Measurements from ENCODE around the gene SLC12A5. TPM values are rescaled to one million over a fixed set of nuclear protein-coding genes. Genes with fewer than 3 reads are reported as not detected.

The SLC12A5 gene
- total and polyA plus RNA-seq, 5 donors: 1.1 to 6.6 (median 3.0) TPM

- Histone ChIP-seq H3K4me3 (ENCODE audit: low read length) (no peak overlapping the region), H3K27me3 (ENCODE audit: control insufficient read depth, insufficient read depth) (no peaks in the 10 kb centered on the region), H3K4me1 (ENCODE audit: control insufficient read depth, insufficient read depth, low read length) (no peaks in the 10 kb centered on the region), H3K27ac (ENCODE audit: low read length) (no peak overlapping the region), H3K9me3 (ENCODE audit: control insufficient read depth, low read length) (no peaks in the 10 kb centered on the region)
- ATAC-seq: no peak
- DNase-seq: no peak
- intact Hi-C loops (cut with DNase I): no loop called here
- 60% methylated on average over 6 of the region's 6 CpGs for WGBS
These were observed 10.4 kb upstream of the SLC12A5 start for GRCh38 chr20:46018611-46019010.

- Histone ChIP-seq H3K27ac (ENCODE audit: low read length) (no peak overlapping the region), H3K4me1 (ENCODE audit: control insufficient read depth, insufficient read depth, low read length) (no peaks in the 10 kb centered on the region), H3K27me3 (ENCODE audit: control insufficient read depth, insufficient read depth) (no peaks in the 10 kb centered on the region), H3K9me3 (ENCODE audit: control insufficient read depth, low read length) (no peaks in the 10 kb centered on the region), H3K4me3 (ENCODE audit: low read length) (no peak overlapping the region)
- no peak for ATAC-seq
- no peak for DNase-seq
- 75% methylated on average over 4 of the region's 4 CpGs for WGBS
- intact Hi-C loops (cut with DNase I): loop anchor here in 2 of 4 donors (10.0 kb wide), 2 partner anchors 64 to 324 kb away; partner anchors contain the start of gene NCOA5 (in 1 of the 2)
These were observed 8.5 kb upstream of the SLC12A5 start for GRCh38 chr20:46020555-46020954.

GRCh38 chr20:46021361-46022359 is 7.4 kb upstream of the SLC12A5 start:
- H3K27me3 ChIP-seq (ENCODE audit: control insufficient read depth, insufficient read depth): no peaks in the 10 kb centered on the region
- no peak overlapping the region for H3K27ac ChIP-seq (ENCODE audit: low read length)
- peak; percentile 59 to 73 for ATAC-seq
- 7% methylated on average over 71 of the region's 71 CpGs for WGBS
- H3K4me3 ChIP-seq (ENCODE audit: low read length): peak overlapping the region; percentile 42
- no peaks in the 10 kb centered on the region for H3K4me1 ChIP-seq (ENCODE audit: control insufficient read depth, insufficient read depth, low read length)
- no peaks in the 10 kb centered on the region for H3K9me3 ChIP-seq (ENCODE audit: control insufficient read depth, low read length)
- DNase-seq: peak in 2 of 3 donors; percentile 71 to 72
- intact Hi-C loops (cut with DNase I): loop anchor here in 2 of 4 donors (10.0 kb wide), 2 partner anchors 63 to 323 kb away; partner anchors contain the start of gene NCOA5 (in 1 of the 2)

GRCh38 chr20:46022411-46023147 is 6.4 kb upstream of the SLC12A5 start:
- H3K4me1 ChIP-seq (ENCODE audit: control insufficient read depth, insufficient read depth, low read length): no peaks in the 10 kb centered on the region
- no peaks in the 10 kb centered on the region for H3K9me3 ChIP-seq (ENCODE audit: control insufficient read depth, low read length)
- H3K27ac ChIP-seq (ENCODE audit: low read length): no peak overlapping the region
- DNase-seq (peak; percentile 45 to 85 (median 82)), ATAC-seq (peak; percentile 39 to 64)
- 2% methylated on average over 36 of the region's 37 CpGs for WGBS
- H3K4me3 ChIP-seq (ENCODE audit: low read length): peak overlapping the region; percentile 1
- H3K27me3 ChIP-seq (ENCODE audit: control insufficient read depth, insufficient read depth): no peaks in the 10 kb centered on the region
- intact Hi-C loops (cut with DNase I): loop anchor here in 2 of 4 donors (10.0 kb wide), 2 partner anchors 62 to 322 kb away; partner anchors contain the start of gene NCOA5 (in 1 of the 2)

- no peaks in the 10 kb centered on the region for H3K27me3 ChIP-seq (ENCODE audit: control insufficient read depth, insufficient read depth)
These were observed 5.9 kb upstream of the SLC12A5 start for GRCh38 chr20:46023148-46023484.

GRCh38 chr20:46023999-46024398 is 5.0 kb upstream of the SLC12A5 start:
- H3K4me1 ChIP-seq (ENCODE audit: control insufficient read depth, insufficient read depth, low read length): no peaks in the 10 kb centered on the region
- no peak for ATAC-seq
- H3K27ac ChIP-seq (ENCODE audit: low read length): no peak overlapping the region
- no peak overlapping the region for H3K4me3 ChIP-seq (ENCODE audit: low read length)
- H3K9me3 ChIP-seq (ENCODE audit: control insufficient read depth, low read length): no peaks in the 10 kb centered on the region
- intact Hi-C loops (cut with DNase I): loop anchor here in 2 of 4 donors (10.0 kb wide), 2 partner anchors 61 to 321 kb away; partner anchors contain the start of gene NCOA5 (in 1 of the 2)
- 63% methylated on average over 4 of the region's 4 CpGs for WGBS
- no peaks in the 10 kb centered on the region for H3K27me3 ChIP-seq (ENCODE audit: control insufficient read depth, insufficient read depth)
- DNase-seq: no peak

More at GRCh38 chr20:46023148-46023484, 5.9 kb upstream of the SLC12A5 start:
- intact Hi-C loops (cut with DNase I): loop anchor here in 2 of 4 donors (10.0 kb wide), 2 partner anchors 62 to 322 kb away; partner anchors contain the start of gene NCOA5 (in 1 of the 2)
- WGBS: 34% methylated on average over 8 of the region's 8 CpGs
- Histone ChIP-seq H3K27ac (ENCODE audit: low read length) (no peak overlapping the region), H3K9me3 (ENCODE audit: control insufficient read depth, low read length) (no peaks in the 10 kb centered on the region), H3K4me3 (ENCODE audit: low read length) (no peak overlapping the region), H3K4me1 (ENCODE audit: control insufficient read depth, insufficient read depth, low read length) (no peaks in the 10 kb centered on the region)
- ATAC-seq (no peak), DNase-seq (no peak)

GRCh38 chr20:46025376-46025783 is 3.6 kb upstream of the SLC12A5 start:
- H3K9me3 ChIP-seq (ENCODE audit: control insufficient read depth, low read length): no peaks in the 10 kb centered on the region
- intact Hi-C loops (cut with DNase I): loop anchor here in 2 of 4 donors (10.0 kb wide), 2 partner anchors 59 to 319 kb away; partner anchors contain the start of gene NCOA5 (in 1 of the 2)
- H3K27me3 ChIP-seq (ENCODE audit: control insufficient read depth, insufficient read depth): no peaks in the 10 kb centered on the region
- ATAC-seq: no peak
- DNase-seq: no peak
- no peaks in the 10 kb centered on the region for H3K4me1 ChIP-seq (ENCODE audit: control insufficient read depth, insufficient read depth, low read length)
- no peak overlapping the region for H3K4me3 ChIP-seq (ENCODE audit: low read length)
- WGBS: 55% methylated on average over 10 of the region's 10 CpGs
- no peak overlapping the region for H3K27ac ChIP-seq (ENCODE audit: low read length)

- intact Hi-C loops (cut with DNase I): loop anchor here in 2 of 4 donors (10.0 kb wide), 2 partner anchors 57 to 317 kb away; partner anchors contain the start of gene NCOA5 (in 1 of the 2)
- DNase-seq (no peak), ATAC-seq (no peak)
- no peaks in the 10 kb centered on the region for H3K4me1 ChIP-seq (ENCODE audit: control insufficient read depth, insufficient read depth, low read length)
- WGBS: 10% methylated on average over 4 of the region's 4 CpGs
- H3K4me3 ChIP-seq (ENCODE audit: low read length): no peak overlapping the region
- no peak overlapping the region for H3K27ac ChIP-seq (ENCODE audit: low read length)
- H3K9me3 ChIP-seq (ENCODE audit: control insufficient read depth, low read length): no peaks in the 10 kb centered on the region
- no peaks in the 10 kb centered on the region for H3K27me3 ChIP-seq (ENCODE audit: control insufficient read depth, insufficient read depth)
These were observed 1.7 kb upstream of the SLC12A5 start for GRCh38 chr20:46027245-46027853.

GRCh38 chr20:46028110-46028509 is 905 bp upstream of the SLC12A5 start:
- no peaks in the 10 kb centered on the region for H3K9me3 ChIP-seq (ENCODE audit: control insufficient read depth, low read length)
- ATAC-seq (no peak), DNase-seq (no peak)
- no peaks in the 10 kb centered on the region for H3K27me3 ChIP-seq (ENCODE audit: control insufficient read depth, insufficient read depth)
- WGBS: 50% methylated on average over 7 of the region's 7 CpGs
- intact Hi-C loops (cut with DNase I): loop anchor here in 2 of 4 donors (10.0 kb wide), 2 partner anchors 57 to 317 kb away; partner anchors contain the start of gene NCOA5 (in 1 of the 2)
- no peak overlapping the region for H3K27ac ChIP-seq (ENCODE audit: low read length)
- no peak overlapping the region for H3K4me3 ChIP-seq (ENCODE audit: low read length)
- H3K4me1 ChIP-seq (ENCODE audit: control insufficient read depth, insufficient read depth, low read length): no peaks in the 10 kb centered on the region

- H3K27me3 ChIP-seq (ENCODE audit: control insufficient read depth, insufficient read depth): no peaks in the 10 kb centered on the region
- 6% methylated on average over 49 of the region's 49 CpGs for WGBS
These were observed 1.4 kb downstream of the SLC12A5 start for GRCh38 chr20:46030284-46031013.

More at GRCh38 chr20:46030284-46031013, 1.4 kb downstream of the SLC12A5 start:
- Histone ChIP-seq H3K9me3 (ENCODE audit: control insufficient read depth, low read length) (no peaks in the 10 kb centered on the region), H3K4me3 (ENCODE audit: low read length) (no peak overlapping the region), H3K27ac (ENCODE audit: low read length) (no peak overlapping the region), H3K4me1 (ENCODE audit: control insufficient read depth, insufficient read depth, low read length) (no peaks in the 10 kb centered on the region)
- intact Hi-C loops (cut with DNase I): no loop called here
- no peak for ATAC-seq
- DNase-seq: no peak

All from right cardiac atrium (tissue), 5 donors.